ENCODE results near the gene TNFSF9. TPM values are rescaled to one million over a fixed set of nuclear protein-coding genes. Genes with fewer than 3 reads are reported as not detected.
A peak's percentile ranks its signal among the peaks of the same experiment; 100 is the strongest.

TNFSF9 gene, protein sequence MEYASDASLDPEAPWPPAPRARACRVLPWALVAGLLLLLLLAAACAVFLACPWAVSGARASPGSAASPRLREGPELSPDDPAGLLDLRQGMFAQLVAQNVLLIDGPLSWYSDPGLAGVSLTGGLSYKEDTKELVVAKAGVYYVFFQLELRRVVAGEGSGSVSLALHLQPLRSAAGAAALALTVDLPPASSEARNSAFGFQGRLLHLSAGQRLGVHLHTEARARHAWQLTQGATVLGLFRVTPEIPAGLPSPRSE
- 0.39 and 0.63 TPM in 2 replicates for total RNA-seq

DNA sequence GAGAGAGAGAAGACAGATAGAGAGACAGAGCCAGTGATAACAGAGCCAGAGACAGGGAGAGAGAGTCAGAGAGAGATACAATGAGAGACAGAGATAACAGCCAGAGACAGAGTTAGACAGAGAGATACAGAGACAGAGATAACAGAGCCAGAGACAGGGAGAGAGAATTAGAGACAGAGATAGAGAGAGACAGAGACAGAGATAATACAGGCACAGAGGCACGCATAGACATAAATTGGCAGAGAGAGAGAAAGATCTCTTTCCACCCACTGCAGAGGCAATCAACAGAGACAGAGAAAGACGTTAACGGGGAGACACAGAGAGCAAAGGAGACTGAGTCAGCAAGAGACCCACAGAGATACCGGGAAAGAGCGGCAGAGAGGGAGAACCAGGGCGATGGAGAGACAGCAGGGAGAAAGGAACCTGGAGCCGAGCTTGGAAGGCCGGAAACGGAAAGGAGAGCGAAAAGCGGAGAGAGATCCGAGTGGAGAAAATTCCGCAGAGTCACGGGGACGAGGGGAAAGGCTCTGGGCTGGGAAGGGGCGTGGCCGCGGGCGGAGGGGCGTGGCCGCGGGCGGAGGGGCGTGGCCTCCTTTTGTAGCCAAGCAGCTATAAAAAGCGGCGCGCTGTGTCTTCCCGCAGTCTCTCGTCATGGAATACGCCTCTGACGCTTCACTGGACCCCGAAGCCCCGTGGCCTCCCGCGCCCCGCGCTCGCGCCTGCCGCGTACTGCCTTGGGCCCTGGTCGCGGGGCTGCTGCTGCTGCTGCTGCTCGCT, at the start of gene TNFSF9:
TNFSF9 (plus strand) TSS at position 641 of the 777 bp plus-strand sequence; CDS start at position 652, 11 bp downstream.
- peak; percentile 50 to 89 for DNase-seq (ENCODE audit: low read depth in 2 of 2)

DNA sequence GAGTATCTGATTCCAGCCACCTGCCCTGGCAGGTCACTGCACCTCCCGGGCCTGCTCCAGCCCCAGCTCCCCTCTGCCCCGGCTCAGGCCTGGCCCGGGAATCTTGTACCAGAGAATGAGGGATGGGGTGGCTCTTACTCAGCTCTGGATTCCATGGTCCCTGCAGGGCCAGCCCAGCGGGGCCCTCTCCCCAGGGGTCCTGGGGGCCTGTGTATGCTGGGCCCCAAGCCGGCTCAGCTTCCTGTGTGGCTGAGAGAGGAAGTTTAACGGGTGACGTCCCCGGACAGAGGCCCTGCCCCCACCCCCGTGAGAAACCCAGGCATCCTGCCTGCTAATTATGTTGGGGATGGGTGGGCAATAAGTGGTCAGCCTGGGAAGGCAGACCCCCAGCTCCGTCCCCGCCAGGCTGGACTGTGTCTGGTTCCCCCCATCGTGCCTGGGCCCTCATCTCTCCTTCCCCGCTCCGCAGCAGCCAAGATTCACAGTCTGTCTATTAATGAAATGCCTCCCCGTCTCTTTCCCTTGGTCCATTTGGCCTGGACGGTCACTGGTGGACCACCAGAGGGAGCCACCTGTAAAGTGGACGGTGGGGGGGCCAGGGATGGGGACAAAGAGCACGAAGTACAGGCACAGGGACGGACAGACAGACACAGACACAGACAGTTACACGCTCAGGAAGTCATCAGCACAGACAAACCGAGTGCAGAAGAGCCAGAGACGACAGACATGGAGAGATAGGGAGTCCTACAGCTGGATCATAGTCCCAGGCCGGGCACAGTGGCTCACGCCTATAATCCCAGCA, 49.1 kb upstream of the TNFSF9 start, which contains the start of gene DENND1C:
DENND1C (minus strand) TSS at position 247 of the 802 bp plus-strand sequence; CDS start at position 155, 92 bp downstream.
- DNase-seq (ENCODE audit: low read depth in 2 of 2) = peak in 1 of 2 donors; percentile 34

DNA sequence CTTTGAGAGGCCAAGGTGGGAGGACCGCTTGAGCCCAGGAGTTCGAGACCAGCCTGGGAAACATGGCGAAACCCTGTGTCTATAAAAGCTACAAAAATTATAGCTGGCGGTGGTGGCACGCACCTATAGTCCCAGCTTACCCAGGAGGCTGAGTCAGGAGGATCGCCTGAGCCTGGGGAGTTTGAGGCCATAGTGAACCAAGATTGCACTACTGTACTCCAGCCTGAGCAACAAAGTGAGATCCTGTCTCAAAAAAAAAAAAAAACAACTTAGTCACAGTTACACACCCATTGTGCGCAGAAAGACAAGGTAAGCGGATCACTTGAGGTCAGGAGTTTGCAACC, 48.5 kb upstream of the TNFSF9 start:
- DNase-seq (ENCODE audit: low read depth in 2 of 2) = no peak

DNA sequence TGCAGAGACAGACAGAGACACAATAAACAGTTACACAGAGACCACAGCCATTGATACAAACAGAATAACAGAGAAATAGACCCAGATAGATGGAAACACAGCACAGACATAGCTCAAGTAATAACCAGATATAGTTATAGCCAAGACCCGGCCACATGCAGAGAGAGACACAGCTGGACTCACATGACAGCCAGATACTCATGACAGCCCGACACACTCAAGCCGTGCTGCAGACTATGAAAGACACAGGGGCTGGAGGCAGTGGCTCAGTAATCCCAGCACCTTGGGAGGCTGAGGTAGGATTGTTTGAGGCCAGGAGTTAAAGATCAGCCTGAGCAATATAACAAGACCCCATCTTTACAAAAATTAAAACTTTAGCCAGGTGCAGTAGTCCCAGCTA, 47.6 kb upstream of the TNFSF9 start:
- DNase-seq (ENCODE audit: low read depth in 2 of 2) = no peak

DNA sequence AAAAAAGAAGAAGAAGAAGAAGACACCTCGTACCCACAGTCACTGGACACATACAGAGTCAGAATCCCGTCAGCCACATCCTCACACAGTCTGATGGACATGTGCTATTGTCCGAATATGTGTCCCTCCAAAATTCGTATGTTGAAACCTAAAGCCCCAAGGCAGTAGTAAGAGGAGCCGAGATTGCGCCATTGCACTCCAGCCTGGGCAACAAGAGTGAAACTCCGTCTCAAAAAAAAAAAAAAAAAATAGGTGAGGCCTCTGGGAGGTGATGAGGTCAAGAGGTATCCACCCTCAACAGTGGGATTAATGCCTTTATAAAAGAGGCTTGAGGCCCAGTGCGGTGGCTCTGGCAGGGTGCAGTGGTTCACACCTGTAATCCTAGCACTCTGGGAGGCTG, 46.6 kb upstream of the TNFSF9 start:
- DNase-seq (ENCODE audit: low read depth in 2 of 2) = no peak

DNA sequence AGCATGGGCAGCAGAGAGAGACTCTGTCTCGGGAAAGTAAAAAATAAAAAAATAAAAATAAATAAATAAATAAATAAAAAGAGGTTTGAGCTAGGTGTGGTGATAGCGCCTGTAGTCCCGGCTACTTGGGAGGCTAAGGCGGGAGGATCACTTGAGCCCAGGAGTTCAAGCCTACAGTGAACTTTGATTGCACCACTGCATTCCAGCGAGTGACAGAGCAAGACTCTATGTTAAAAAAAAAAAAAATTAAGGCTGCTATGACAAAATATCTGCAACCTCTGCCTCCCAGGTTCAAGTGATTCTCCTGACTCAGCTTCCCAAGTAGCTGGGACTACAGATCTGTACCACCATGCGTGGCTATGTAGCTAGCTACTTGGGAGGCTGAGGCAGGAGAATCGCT, 46.0 kb upstream of the TNFSF9 start:
- DNase-seq (ENCODE audit: low read depth in 2 of 2) = no peak

DNA sequence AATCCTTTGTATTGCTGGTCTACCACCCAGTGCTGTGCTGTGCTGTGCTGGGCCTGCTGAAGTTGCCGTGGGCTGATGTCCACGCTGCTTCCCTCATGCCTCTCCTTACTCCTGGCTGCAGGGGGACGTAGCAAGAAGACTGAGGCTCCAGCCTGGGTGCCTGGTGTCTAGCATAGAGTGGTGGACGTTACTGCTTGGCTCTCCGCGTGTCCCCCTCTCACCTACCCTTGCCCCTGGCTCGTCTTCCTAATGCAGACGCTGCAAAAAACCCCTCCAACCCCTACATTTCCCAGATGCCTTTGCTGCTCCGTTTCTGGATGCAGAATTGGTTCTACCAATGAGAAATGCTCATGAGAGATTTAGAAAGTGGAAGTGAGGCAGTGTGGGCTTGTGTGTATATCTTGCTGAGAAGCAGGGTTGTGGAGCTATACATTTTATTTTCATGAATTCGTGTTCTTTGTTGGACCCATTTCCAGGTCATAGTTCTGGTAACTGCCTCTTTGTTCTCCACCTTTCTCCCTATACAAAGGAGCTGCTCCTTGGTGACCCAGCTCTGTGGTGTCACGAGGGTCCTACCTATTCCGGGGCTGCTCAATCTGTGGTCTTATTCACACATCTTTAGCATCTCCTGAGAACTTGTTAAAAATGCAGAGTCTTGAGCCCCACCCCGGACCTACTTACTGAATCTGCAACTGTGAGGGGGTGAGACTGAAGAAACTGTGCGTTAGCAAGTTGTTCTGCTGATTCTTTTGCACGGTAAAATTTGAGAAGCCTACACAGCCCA, 41.4 kb upstream of the TNFSF9 start:
- DNase-seq (ENCODE audit: low read depth in 2 of 2) = no peak

DNA sequence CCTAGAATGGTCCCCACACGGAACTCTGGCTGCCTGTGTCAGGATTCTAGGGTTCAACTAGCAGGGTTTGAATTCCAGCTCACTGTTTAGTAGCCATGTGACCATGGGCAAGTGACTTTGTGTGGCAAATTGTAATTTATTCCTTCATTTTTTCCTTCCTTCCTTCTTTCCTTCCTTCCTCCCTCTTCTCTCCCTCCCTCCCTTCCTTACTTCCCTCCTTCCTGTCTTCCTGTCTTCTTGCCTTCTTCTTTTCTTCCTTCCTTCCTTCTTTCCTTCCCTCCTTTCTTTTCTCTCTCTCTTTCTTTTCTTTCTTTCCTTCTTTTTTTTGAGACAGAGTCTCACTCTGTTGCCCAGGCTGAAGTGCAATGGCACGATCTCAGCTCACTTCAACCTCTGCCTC, 40.7 kb upstream of the TNFSF9 start:
- DNase-seq (ENCODE audit: low read depth in 2 of 2) = no peak

DNA sequence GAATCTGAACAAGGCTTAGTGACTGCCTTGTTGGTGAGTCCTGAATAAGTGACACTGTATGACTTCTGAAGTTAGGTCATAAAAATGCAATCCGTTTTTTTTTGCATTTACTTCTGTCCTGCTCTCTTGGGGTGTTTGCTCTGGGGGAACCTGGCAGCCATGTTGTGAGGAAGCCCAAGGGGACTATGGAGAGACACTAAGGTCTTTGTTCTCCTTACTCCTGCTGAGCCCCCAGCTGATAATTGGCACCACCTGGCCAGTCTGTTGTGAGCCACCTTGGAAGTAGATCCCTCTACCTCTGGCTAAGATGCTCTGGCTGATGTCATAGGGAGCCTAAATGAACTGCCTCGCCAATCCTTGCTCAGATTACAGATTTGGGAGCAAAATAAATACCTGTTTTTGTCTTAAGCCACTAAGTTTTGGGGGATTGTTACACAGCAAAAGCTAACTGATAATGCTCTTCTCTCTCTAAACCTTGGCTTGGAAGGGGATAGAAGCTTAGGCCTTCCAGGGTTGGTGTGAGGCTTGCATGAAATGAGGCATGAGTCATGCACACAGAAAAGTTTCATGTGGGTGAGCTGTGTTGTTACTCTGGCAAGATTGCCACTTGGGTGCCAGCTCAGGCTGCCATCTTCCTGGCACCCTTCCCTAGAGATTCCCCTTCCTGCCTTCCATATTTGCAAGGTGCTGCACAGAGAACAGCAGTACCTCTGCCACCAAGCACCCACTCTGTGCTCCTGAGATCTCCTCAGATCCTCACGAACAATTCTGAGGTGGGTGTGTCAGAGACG, 38.8 kb upstream of the TNFSF9 start:
- DNase-seq (ENCODE audit: low read depth in 2 of 2) = no peak

DNA sequence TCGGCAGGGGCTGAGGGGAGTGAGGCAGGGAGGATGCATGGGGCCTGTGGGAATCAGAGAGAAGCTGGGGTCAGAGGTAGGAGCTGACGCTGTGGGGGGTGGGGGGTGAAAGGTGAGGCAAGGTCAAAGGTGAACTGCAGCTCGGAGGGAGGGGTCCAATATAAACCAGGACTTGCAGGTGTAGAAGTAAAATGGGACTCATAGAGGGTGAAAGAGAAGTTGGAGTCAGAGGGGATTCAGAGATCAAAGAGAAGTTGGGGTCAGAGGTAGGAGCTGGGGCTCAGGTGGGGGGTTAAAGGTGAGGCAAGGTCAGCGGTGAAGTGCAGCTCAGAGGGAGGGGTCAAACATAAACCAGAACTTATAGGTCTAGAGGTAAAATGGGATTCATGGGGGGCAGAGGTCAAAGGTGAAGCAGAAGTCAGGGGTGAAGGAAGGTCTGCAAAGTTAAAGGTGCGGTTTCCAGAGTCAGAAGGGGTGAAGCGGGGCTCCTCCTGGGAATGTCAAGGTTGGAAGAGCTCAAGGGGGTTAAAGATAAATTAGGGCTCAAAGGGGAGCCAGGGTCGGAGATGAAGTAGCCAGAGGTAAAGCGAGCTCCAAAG, 36.3 kb upstream of the TNFSF9 start:
- no peak for DNase-seq (ENCODE audit: low read depth in 2 of 2)

DNA sequence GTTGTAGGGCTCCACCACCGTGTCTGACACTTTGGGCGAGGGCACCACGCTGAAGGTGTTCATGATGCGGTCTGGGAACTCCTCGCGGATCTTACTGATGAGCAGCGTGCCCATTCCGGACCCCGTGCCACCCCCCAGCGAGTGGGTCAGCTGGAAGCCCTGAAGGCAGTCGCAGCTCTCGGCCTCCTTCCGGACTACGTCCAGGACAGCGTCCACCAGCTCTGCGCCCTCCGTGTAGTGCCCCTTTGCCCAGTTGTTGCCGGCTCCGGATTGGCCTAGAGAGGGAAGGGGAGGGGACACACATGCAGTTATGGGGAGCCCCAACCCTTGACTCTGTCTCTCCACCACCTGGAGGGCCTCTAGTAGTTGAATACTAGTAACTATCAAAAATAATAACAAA, 34.9 kb upstream of the TNFSF9 start:
- DNase-seq (ENCODE audit: low read depth in 2 of 2) = no peak

DNA sequence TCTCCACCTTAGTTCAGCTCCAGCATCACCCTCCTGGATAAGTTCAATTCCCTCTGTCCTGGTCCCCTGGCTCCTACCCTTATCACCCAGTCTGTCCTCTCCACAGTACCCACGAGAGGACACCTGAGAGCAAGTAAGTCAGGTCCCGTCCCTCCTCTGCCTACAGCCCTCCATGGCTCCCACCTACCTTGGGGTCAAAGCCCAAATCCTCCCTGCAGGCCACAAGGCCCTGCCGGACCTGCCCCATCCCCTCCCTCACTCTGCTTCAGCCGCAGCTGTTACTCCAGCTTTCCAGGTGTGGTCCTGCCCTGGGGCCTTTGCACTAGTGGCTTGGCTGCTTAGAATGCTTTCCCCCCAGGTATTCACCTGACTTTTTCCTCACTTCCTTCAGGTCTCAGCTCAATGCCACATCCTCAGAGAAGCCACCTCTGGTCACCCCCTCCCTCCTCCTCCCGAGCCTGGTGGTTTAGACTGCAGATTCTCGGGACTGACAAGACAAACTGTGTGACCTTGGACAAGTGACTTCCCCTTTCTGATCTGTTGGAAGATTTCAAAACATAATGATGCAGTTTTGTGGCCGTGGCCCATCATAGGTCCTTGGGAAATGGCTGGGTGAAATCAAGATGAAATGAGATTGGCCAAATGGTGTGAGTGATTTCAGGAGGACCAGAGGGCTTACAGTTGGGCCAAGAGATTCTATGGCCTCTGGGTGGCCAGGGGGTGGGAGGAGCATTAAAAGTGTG, 32.4 kb upstream of the TNFSF9 start:
- no peak for DNase-seq (ENCODE audit: low read depth in 2 of 2)

DNA sequence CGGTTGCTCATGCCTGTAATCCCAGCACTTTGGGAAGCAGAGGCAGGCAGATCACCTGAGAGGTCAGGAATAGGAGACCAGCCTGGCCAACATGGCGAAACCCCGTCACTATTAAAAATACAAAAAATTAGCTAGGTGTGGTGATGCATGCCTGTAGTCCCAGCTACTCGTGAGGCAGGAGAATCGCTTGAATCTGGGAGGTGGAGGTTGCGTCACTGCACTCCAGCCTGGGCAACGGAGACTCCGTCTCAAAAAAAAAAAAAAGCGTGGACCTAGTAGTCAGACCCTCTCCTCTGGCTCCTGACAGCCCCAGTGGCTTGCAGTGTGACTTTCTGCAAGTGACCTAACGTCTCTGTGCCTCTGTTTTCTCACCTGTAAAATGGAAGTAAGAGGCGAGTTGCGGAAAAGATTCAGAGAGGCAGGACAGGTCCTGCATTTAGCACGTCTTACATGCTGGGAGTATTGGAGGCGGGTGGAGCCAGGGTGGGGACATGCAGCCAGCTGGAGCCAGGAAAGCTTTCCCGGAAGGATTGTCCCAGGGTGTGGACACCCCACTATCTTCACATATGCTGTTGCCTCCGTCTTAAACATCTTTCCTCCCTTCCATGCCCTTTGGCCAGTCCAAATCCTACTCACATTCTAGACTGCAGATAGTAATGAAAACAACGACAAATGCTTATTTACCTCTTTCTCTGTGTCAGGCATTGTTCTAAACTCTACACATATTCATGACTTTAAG, 31.6 kb upstream of the TNFSF9 start:
- no peak for DNase-seq (ENCODE audit: low read depth in 2 of 2)

DNA sequence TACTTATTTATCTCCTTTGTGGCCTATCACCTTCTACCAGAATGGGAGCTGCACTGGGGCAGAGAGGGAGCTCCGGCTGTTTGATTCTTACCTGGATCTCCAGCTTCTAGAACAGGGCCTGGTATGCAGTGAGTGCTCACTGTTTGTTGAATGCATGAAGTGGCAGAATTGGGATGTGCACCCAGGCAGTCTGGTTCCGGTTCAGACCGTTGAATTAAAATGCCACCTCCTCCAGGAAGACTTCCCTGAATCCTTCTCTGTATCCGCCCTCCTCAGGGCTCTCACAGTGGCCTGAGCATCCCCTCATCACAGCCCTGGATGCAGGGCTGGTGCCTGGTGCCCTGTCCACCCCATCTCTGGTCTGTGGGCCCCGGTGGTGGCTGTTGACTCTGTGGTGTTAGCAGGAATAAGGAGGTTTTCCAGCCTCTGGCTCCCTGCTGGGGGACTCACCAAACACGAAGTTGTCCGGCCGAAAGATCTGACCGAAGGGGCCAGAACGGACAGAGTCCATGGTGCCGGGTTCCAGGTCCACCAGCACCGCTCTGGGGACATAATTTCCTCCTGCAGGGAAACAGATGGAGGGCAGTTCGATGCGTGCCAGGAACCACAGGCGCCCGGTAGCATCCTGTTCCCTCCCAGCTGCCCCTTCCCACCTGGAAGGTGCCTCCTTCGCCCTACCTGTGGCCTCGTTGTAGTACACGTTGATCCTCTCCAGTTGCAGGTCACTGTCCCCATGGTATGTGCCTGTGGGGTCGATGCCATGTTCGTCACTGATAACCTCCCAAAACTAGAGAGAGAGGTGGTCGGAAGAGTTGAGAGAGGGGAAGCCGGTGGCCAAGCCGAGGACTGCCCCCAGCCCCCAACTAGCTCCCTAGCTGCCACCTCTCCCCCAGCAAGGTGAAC, 29.7 kb upstream of the TNFSF9 start:
- no peak for DNase-seq (ENCODE audit: low read depth in 2 of 2)

DNA sequence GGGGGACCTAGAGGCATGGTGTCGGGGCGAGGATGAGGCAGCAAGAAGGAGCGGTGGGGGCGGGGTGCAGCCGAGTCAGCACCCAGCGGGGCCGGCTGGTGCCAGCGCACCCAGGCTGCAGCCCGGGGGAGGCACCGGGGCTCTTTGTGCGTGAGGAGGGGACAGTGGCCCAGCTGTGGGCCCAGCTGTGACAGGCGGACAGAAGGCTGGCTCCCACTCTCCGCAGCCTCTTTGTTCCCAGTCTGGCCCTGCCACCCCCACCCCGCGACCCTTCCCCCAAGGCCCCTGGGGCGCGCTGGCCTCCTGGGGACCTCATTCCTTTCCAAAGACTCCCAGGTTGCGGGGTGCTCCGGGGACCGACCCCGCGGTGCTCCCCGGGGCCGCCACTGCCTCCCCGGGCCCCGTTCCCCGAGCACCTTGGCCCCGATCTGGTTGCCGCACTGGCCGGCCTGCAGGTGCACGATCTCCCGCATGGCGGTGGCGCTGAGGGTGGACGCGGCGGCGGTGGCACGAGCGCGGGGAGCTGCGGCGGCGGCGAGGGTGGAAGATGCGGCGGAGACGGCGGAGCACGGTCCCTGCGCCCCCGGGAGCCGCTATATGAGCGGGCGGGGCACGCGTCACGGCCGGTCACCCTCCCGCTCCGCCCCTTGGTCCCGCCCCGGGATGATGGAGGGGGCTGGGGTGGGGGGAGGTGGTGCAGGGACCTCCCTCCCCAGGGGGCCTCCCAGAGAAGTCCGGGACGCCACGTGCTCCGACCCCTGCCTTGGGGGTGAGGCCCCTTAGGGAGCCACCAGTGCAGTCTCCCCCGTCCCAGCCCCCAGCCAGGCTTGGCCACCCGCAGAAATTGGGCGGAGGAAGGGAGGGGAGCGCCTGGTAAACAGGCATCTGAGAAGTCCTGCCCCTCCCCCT, 28.8 kb upstream of the TNFSF9 start, which contains the start of gene TUBB4A:
TUBB4A (minus strand) TSS at position 570 of the 909 bp plus-strand sequence; CDS start at position 473, 97 bp downstream.
- no peak for DNase-seq (ENCODE audit: low read depth in 2 of 2)

DNA sequence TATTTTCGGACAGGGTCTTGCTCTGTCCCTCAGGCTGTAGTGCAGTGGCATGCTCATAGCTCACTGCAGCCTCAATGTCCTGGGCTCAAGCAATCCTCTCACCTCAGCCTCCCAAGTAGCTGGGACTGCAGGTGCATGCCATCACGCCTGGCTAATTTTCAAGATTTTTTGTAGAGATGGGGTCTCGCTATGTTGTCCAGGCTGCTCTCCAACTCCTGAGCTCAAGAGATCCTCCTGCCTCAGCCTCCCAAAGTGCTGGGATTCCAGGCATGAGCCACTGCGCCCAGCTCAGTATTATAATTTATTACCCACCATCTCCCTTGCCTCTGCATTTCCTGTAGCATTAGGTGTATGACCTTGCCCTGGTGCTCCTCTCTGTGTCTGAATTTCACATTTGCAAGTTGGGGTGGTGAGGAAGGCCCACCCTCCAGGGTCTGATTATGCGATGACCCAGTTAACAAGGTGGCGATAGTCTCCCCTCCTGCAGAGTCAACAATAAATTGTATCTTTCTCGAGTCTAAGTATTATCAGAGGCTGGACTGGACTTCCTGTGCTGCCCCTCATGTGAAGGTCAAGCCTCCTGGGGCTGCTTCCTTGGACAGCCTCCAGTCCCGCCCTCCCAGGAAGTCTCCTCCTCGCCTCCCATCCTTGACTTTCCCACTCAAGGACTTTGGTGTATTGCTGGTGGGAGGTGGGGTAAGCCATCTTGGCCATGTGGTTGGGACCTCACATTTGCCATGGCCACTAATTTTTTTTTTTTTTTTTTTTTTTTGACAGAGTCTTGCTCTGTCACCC, 27.2 kb upstream of the TNFSF9 start:
- DNase-seq (ENCODE audit: low read depth in 2 of 2) = no peak

All from dermis microvascular lymphatic vessel endothelial cell (primary cell).